Measurements from ENCODE around the gene ZNF469. TPM values are rescaled to one million over a fixed set of nuclear protein-coding genes. Genes with fewer than 3 reads are reported as not detected.

Gene ZNF469
- total and polyA plus RNA-seq, 4 donors: 0.04 to 0.50 (median 0.36) TPM

GRCh38 chr16:88366704-88367047, 16.1 kb upstream of the ZNF469 start:
- WGBS: 97% methylated on average over 4 of the region's 4 CpGs
- TF ChIP-seq HNF4A (conservative IDR thresholded peaks at IDR 0.05) (no peak), MAX (IDR thresholded peaks at IDR 0.05) (no peak), HNF4G (IDR thresholded peaks at IDR 0.05) (no peak), NR2F2 (IDR thresholded peaks at IDR 0.05) (no peak), JUND (IDR thresholded peaks at IDR 0.05) (no peak)
- TF ChIP-seq, protein P1, sequence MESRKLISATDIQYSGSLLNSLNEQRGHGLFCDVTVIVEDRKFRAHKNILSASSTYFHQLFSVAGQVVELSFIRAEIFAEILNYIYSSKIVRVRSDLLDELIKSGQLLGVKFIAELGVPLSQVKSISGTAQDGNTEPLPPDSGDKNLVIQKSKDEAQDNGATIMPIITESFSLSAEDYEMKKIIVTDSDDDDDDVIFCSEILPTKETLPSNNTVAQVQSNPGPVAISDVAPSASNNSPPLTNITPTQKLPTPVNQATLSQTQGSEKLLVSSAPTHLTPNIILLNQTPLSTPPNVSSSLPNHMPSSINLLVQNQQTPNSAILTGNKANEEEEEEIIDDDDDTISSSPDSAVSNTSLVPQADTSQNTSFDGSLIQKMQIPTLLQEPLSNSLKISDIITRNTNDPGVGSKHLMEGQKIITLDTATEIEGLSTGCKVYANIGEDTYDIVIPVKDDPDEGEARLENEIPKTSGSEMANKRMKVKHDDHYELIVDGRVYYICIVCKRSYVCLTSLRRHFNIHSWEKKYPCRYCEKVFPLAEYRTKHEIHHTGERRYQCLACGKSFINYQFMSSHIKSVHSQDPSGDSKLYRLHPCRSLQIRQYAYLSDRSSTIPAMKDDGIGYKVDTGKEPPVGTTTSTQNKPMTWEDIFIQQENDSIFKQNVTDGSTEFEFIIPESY (IDR thresholded peaks at IDR 0.05): no peak
- TF ChIP-seq, protein P2, sequence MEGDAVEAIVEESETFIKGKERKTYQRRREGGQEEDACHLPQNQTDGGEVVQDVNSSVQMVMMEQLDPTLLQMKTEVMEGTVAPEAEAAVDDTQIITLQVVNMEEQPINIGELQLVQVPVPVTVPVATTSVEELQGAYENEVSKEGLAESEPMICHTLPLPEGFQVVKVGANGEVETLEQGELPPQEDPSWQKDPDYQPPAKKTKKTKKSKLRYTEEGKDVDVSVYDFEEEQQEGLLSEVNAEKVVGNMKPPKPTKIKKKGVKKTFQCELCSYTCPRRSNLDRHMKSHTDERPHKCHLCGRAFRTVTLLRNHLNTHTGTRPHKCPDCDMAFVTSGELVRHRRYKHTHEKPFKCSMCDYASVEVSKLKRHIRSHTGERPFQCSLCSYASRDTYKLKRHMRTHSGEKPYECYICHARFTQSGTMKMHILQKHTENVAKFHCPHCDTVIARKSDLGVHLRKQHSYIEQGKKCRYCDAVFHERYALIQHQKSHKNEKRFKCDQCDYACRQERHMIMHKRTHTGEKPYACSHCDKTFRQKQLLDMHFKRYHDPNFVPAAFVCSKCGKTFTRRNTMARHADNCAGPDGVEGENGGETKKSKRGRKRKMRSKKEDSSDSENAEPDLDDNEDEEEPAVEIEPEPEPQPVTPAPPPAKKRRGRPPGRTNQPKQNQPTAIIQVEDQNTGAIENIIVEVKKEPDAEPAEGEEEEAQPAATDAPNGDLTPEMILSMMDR (IDR thresholded peaks at IDR 0.05; ENCODE audit: low read depth, low read length, missing input control): no peak

GRCh38 chr16:88367560-88367959, 15.2 kb upstream of the ZNF469 start:
- Histone ChIP-seq H3K27ac (ENCODE audit: low read depth in 1 of 2, low read length in 2 of 2) (no peak overlapping the region), H3K4me3 (ENCODE audit: low read depth in 1 of 3, low read length in 3 of 3) (no peak overlapping the region), H3K4me1 (ENCODE audit: control insufficient read depth in 4 of 4, insufficient read depth in 4 of 4, low read length in 3 of 4) (no peaks in the 10 kb centered on the region), H3K36me3 (ENCODE audit: control insufficient read depth in 4 of 4, insufficient read depth in 3 of 4, low read depth in 1 of 4, low read length in 3 of 4) (no peaks in the 10 kb centered on the region), H3K9ac (ENCODE audit: low read depth in 1 of 2, low read length in 2 of 2) (no peak overlapping the region), H3K9me3 (ENCODE audit: control insufficient read depth in 4 of 4, low read length in 3 of 4) (peaks cover 0 to 2% (median 0%) of the 10 kb centered on the region in 4 donors), H3K27me3 (ENCODE audit: control insufficient read depth in 4 of 4, insufficient read depth in 4 of 4, low read length in 3 of 4) (no peaks in the 10 kb centered on the region)
- no peak for DNase-seq (ENCODE audit: low spot score)
- TF ChIP-seq, protein P1 (IDR thresholded peaks at IDR 0.05): no peak
- TF ChIP-seq EGR1 (IDR thresholded peaks at IDR 0.05; ENCODE audit: low read depth in 2 of 2) (no peak), RAD21 (IDR thresholded peaks at IDR 0.05) (no peak), ATF3 (IDR thresholded peaks at IDR 0.05) (no peak), HNF4A (conservative IDR thresholded peaks at IDR 0.05) (no peak), SP1 (IDR thresholded peaks at IDR 0.05) (no peak), GABPA (IDR thresholded peaks at IDR 0.05 in 1 of 2, conservative IDR thresholded peaks at IDR 0.05 in 1 of 2) (no peak), TAF1 (conservative IDR thresholded peaks at IDR 0.05) (no peak), FOXA2 (IDR thresholded peaks at IDR 0.05) (no peak), MAX (IDR thresholded peaks at IDR 0.05) (no peak), FOXA1 (IDR thresholded peaks at IDR 0.05) (no peak), YY1 (IDR thresholded peaks at IDR 0.05) (no peak), JUND (IDR thresholded peaks at IDR 0.05) (no peak), RXRA (IDR thresholded peaks at IDR 0.05) (no peak), HNF4G (IDR thresholded peaks at IDR 0.05) (no peak), NR2F2 (IDR thresholded peaks at IDR 0.05) (no peak)
- TF ChIP-seq, protein P3, sequence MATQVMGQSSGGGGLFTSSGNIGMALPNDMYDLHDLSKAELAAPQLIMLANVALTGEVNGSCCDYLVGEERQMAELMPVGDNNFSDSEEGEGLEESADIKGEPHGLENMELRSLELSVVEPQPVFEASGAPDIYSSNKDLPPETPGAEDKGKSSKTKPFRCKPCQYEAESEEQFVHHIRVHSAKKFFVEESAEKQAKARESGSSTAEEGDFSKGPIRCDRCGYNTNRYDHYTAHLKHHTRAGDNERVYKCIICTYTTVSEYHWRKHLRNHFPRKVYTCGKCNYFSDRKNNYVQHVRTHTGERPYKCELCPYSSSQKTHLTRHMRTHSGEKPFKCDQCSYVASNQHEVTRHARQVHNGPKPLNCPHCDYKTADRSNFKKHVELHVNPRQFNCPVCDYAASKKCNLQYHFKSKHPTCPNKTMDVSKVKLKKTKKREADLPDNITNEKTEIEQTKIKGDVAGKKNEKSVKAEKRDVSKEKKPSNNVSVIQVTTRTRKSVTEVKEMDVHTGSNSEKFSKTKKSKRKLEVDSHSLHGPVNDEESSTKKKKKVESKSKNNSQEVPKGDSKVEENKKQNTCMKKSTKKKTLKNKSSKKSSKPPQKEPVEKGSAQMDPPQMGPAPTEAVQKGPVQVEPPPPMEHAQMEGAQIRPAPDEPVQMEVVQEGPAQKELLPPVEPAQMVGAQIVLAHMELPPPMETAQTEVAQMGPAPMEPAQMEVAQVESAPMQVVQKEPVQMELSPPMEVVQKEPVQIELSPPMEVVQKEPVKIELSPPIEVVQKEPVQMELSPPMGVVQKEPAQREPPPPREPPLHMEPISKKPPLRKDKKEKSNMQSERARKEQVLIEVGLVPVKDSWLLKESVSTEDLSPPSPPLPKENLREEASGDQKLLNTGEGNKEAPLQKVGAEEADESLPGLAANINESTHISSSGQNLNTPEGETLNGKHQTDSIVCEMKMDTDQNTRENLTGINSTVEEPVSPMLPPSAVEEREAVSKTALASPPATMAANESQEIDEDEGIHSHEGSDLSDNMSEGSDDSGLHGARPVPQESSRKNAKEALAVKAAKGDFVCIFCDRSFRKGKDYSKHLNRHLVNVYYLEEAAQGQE (IDR thresholded peaks at IDR 0.05): no peak
- TF ChIP-seq, protein P2 (IDR thresholded peaks at IDR 0.05; ENCODE audit: low read depth, low read length, missing input control): no peak
- 90% methylated on average over 11 of the region's 11 CpGs for WGBS

More at GRCh38 chr16:88366704-88367047, 16.1 kb upstream of the ZNF469 start:
- Histone ChIP-seq H3K9me3 (ENCODE audit: control insufficient read depth in 4 of 4, low read length in 3 of 4) (peaks cover 0 to 9% (median 0%) of the 10 kb centered on the region in 4 donors), H3K27me3 (ENCODE audit: control insufficient read depth in 4 of 4, insufficient read depth in 4 of 4, low read length in 3 of 4) (no peaks in the 10 kb centered on the region), H3K4me3 (ENCODE audit: low read depth in 1 of 3, low read length in 3 of 3) (no peak overlapping the region), H3K27ac (ENCODE audit: low read depth in 1 of 2, low read length in 2 of 2) (no peak overlapping the region), H3K4me1 (ENCODE audit: control insufficient read depth in 4 of 4, insufficient read depth in 4 of 4, low read length in 3 of 4) (no peaks in the 10 kb centered on the region), H3K36me3 (ENCODE audit: control insufficient read depth in 4 of 4, insufficient read depth in 3 of 4, low read depth in 1 of 4, low read length in 3 of 4) (no peaks in the 10 kb centered on the region), H3K9ac (ENCODE audit: low read depth in 1 of 2, low read length in 2 of 2) (no peak overlapping the region)
- DNase-seq (ENCODE audit: low spot score): no peak
